Ascending aorta (tissue), 2 donors: Measurements from ENCODE around the gene GPC3. TPM values are rescaled to one million over a fixed set of nuclear protein-coding genes. Genes with fewer than 3 reads are reported as not detected.

Experiments
- DNase-seq, 2 donors: peaks; one replicate each; pipeline ENCODE4 v3.0.0-alpha.2; 2019; ENCODE audit warnings: low spot score in 2 of 2
- H3K27ac ChIP-seq, 2 donors: fragments of 200-600 bp; sonication (generic); one replicate each; pipeline ENCODE4 v1.5.1; 2016 to 2017; ENCODE audit warnings: mild to moderate bottlenecking in 1 of 2
- H3K27me3 ChIP-seq: fragments of 200-600 bp; sonication (generic); one replicate; pipeline ENCODE4 v1.5.1; 2017
- H3K36me3 ChIP-seq, 2 donors: fragments of 200-600 bp; sonication (generic); one replicate each; pipeline ENCODE4 v1.5.1; 2016
- H3K4me1 ChIP-seq, 2 donors: fragments of 200-600 bp; sonication (generic); one replicate each; pipeline ENCODE4 v1.5.1; 2016 to 2017; ENCODE audit warnings: mild to moderate bottlenecking in 1 of 2
- H3K4me3 ChIP-seq, 2 donors: fragments of 200-600 bp; sonication (generic); one replicate each; pipeline ENCODE4 v1.5.1; 2016 to 2017; ENCODE audit warnings: mild to moderate bottlenecking in 1 of 2
- H3K9me3 ChIP-seq, 2 donors: fragments of 200-600 bp; sonication (generic); one replicate each; pipeline ENCODE4 v1.5.1; 2016
- CTCF ChIP-seq, 3 experiments: fragments of 200-600 bp in 2 of 3; fragments of 450-650 bp in 1 of 3; sonication (generic) in 2 of 3; IDR thresholded peaks; one replicate each; pipeline ENCODE4 v1.5.1; 2016 to 2019; ENCODE audit warnings: antibody characterized with exemption in 3 of 3, mild to moderate bottlenecking in 1 of 3, moderate library complexity in 1 of 3
- intact Hi-C: fragments of 100-400 bp; cut with DNase I; formaldehyde crosslinking; loops from one replicate; pipeline ENCODE4 v1.15.1; 2023
- total RNA-seq: library from RNA; depleted of rRNA; stranded (reverse); fragments of >200 nt; gene quantifications from one replicate; pipeline ENCODE4 v1.1.0, GENCODE V29; 2016

GPC3 gene
- total RNA-seq, 1 donor from 2014 or later: 0.75 TPM

- no peak for DNase-seq
- Histone ChIP-seq H3K9me3 (no peaks in the 10 kb centered on the region), H3K36me3 (no peaks in the 10 kb centered on the region), H3K27me3 (no peaks in the 10 kb centered on the region), H3K4me1 (no peaks in the 10 kb centered on the region), H3K27ac (no peak overlapping the region), H3K4me3 (no peak overlapping the region)
- intact Hi-C loops: no loop called here
- no peak for TF ChIP-seq CTCF (IDR thresholded peaks at IDR 0.05)
These were observed 397.6 kb downstream of the GPC3 start for GRCh38 chrX:133587818-133588217.

- Histone ChIP-seq H3K27me3 (no peaks in the 10 kb centered on the region), H3K4me3 (no peak overlapping the region), H3K27ac (no peak overlapping the region), H3K4me1 (no peaks in the 10 kb centered on the region), H3K9me3 (no peaks in the 10 kb centered on the region), H3K36me3 (no peaks in the 10 kb centered on the region)
- DNase-seq: no peak
- intact Hi-C loops: no loop called here
- TF ChIP-seq CTCF (IDR thresholded peaks at IDR 0.05): no peak
These were observed 398.3 kb downstream of the GPC3 start for GRCh38 chrX:133587071-133587470.

GRCh38 chrX:133586443-133586842, 399.0 kb downstream of the GPC3 start:
- intact Hi-C loops: no loop called here

GRCh38 chrX:133583825-133584224, 401.6 kb downstream of the GPC3 start:
- DNase-seq: no peak
- H3K36me3 ChIP-seq: no peaks in the 10 kb centered on the region
- intact Hi-C loops: no loop called here
- no peaks in the 10 kb centered on the region for H3K9me3 ChIP-seq
- H3K27me3 ChIP-seq: no peaks in the 10 kb centered on the region
- no peak overlapping the region for H3K4me3 ChIP-seq
- H3K27ac ChIP-seq: no peak overlapping the region
- no peaks in the 10 kb centered on the region for H3K4me1 ChIP-seq
- no peak for TF ChIP-seq CTCF (IDR thresholded peaks at IDR 0.05)

More at GRCh38 chrX:133586443-133586842, 399.0 kb downstream of the GPC3 start:
- Histone ChIP-seq H3K27ac (no peak overlapping the region), H3K27me3 (no peaks in the 10 kb centered on the region), H3K36me3 (no peaks in the 10 kb centered on the region), H3K9me3 (no peaks in the 10 kb centered on the region), H3K4me1 (no peaks in the 10 kb centered on the region), H3K4me3 (no peak overlapping the region)
- no peak for TF ChIP-seq CTCF (IDR thresholded peaks at IDR 0.05)
- no peak for DNase-seq

- no peaks in the 10 kb centered on the region for H3K9me3 ChIP-seq
- intact Hi-C loops: no loop called here
- TF ChIP-seq CTCF (IDR thresholded peaks at IDR 0.05): no peak
- H3K4me3 ChIP-seq: no peak overlapping the region
- no peaks in the 10 kb centered on the region for H3K4me1 ChIP-seq
- no peaks in the 10 kb centered on the region for H3K27me3 ChIP-seq
- H3K27ac ChIP-seq: no peak overlapping the region
- no peak for DNase-seq
- H3K36me3 ChIP-seq: no peaks in the 10 kb centered on the region
These were observed 404.8 kb downstream of the GPC3 start for GRCh38 chrX:133580625-133581024.

GRCh38 chrX:133579631-133580030, 405.8 kb downstream of the GPC3 start:
- intact Hi-C loops: no loop called here
- Histone ChIP-seq H3K27ac (no peak overlapping the region), H3K27me3 (no peaks in the 10 kb centered on the region), H3K4me3 (no peak overlapping the region), H3K36me3 (no peaks in the 10 kb centered on the region), H3K9me3 (no peaks in the 10 kb centered on the region), H3K4me1 (no peaks in the 10 kb centered on the region)
- DNase-seq: no peak
- TF ChIP-seq CTCF (IDR thresholded peaks at IDR 0.05): no peak
